Endothelial cell of umbilical vein (primary cell): ENCODE measurements around the gene SCG3.

Experiments used
- CTCF ChIP-seq, 2 donors: IDR thresholded peaks; 1 replicate in 1 of 2; 2 replicates in 1 of 2; pipeline ENCODE4 v1.5.1; 2011; ENCODE audit warnings: low read length in 2 of 2, mild to moderate bottlenecking in 2 of 2, moderate library complexity in 2 of 2, control low read depth in 1 of 2, inconsistent platforms in 1 of 2, low read depth in 1 of 2; ENCODE audit not compliant: insufficient read depth in 1 of 2; ENCODE audit errors: extremely low read depth in 1 of 2
- EZH2 ChIP-seq: IDR thresholded peaks from 2 replicates; pipeline ENCODE4 v1.6.1; 2012; ENCODE audit warnings: borderline replicate concordance, low read depth, mild to moderate bottlenecking, moderate library complexity, low read length, inconsistent platforms; ENCODE audit not compliant: severe bottlenecking
- JUN ChIP-seq: IDR thresholded peaks from 2 replicates; pipeline ENCODE4 v1.6.1; 2011; ENCODE audit warnings: borderline replicate concordance, low read depth; ENCODE audit not compliant: insufficient read length, insufficient read depth
- MYC ChIP-seq: IDR thresholded peaks from one replicate; pipeline ENCODE4 v1.6.1; 2011; ENCODE audit warnings: mild to moderate bottlenecking, low read depth, low read length
- POLR2A ChIP-seq: IDR thresholded peaks from 2 replicates; pipeline ENCODE4 v1.6.1; 2012; ENCODE audit warnings: low read depth, mild to moderate bottlenecking, control low read depth, low read length
- POLR2AphosphoS5 ChIP-seq: IDR thresholded peaks from 2 replicates; pipeline ENCODE4 v1.6.1; 2012; ENCODE audit warnings: low read depth, mild to moderate bottlenecking, control low read depth, low read length, moderate library complexity; ENCODE audit not compliant: insufficient read depth

- TF ChIP-seq CTCF (IDR thresholded peaks at IDR 0.05; ENCODE audit: extremely low read depth in 1 of 2, insufficient read depth in 1 of 2, low read depth in 1 of 2, low read length in 2 of 2) (no peak), POLR2A (no peak), MYC (no peak), POLR2AphosphoS5 (no peak), EZH2 (no peak), JUN (no peak)
Measured at GRCh38 chr15:51699373-51699772, 18.1 kb downstream of the SCG3 start.
